H54 (cell line): Measurements from ENCODE around the gene CHTF18.
"Not testable (repeated sequence)": the region's sequence is repeated elsewhere in the genome, so short reads cannot be mapped to it uniquely, and the experiment has no call there.

Experiments
- DNase-seq: peaks from one replicate; pipeline ENCODE4 v3.0.0; 2011; ENCODE audit warnings: low spot score, mixed read lengths; ENCODE audit not compliant: insufficient read length
- FAIRE-seq: peaks from 3 replicates; lab custom pipeline; 2011; peaks lifted over from hg19 to GRCh38; lab: Jason Lieb, UNC
- POLR2A ChIP-seq: IDR thresholded peaks from 2 replicates; pipeline ENCODE4 v1.6.1; 2011; ENCODE audit warnings: low read depth, mild to moderate bottlenecking, low read length

Gene CHTF18

DNA sequence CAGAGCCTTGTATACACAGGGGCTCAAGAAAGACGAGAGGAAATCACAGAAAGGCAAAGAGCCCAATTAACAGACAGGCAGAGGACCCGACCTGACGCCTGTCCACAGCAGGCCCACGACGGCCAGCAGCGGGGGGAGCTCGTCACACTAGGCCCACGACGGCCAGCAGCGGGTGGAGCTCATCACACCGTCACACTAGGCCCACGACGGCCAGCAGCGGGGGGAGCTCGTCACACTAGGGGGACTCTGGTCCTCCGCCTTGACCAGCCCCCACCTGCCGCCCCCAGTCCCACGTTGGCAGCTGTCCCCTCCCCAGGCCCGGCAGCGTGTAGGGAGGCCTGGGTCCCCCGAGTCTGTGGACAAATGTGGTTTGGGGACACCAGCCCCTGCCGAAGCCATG, 35.8 kb downstream of the CHTF18 start:
- FAIRE-seq (no peak), DNase-seq (no peak)
- TF ChIP-seq POLR2A = no peak

DNA sequence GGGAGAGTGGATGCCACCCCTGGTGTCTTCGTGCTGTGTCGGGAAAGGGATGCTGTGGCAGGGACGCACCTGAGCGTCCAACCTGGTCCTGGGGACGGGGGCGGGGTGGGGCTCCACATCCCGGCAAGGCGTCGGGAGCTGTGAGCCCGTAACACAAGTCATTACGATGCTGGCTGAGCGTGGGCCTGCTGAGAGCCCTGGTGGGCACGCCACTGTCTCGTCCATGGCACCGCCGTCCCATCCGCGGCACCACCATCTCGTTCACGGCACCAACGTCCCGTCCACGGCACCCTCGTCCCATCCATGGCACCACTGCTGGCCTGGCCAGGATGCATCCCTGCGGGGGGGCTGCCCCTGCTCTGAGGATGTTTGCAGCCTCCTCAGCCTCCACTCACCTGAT, 36.2 kb downstream of the CHTF18 start:
- DNase-seq = no peak
- FAIRE-seq = no peak
- no peak for TF ChIP-seq POLR2A

GRCh38 chr16:825341-826061, 37.1 kb downstream of the CHTF18 start:
- no peak for FAIRE-seq
- DNase-seq = no peak
- no peak for TF ChIP-seq POLR2A

- no peak for DNase-seq
- no peak for FAIRE-seq
- no peak for TF ChIP-seq POLR2A
Measured at GRCh38 chr16:827513-827912, 39.1 kb downstream of the CHTF18 start.

- no peak for DNase-seq
- FAIRE-seq = no peak
- TF ChIP-seq POLR2A = no peak
Measured at GRCh38 chr16:828891-829290, 40.5 kb downstream of the CHTF18 start.

DNA sequence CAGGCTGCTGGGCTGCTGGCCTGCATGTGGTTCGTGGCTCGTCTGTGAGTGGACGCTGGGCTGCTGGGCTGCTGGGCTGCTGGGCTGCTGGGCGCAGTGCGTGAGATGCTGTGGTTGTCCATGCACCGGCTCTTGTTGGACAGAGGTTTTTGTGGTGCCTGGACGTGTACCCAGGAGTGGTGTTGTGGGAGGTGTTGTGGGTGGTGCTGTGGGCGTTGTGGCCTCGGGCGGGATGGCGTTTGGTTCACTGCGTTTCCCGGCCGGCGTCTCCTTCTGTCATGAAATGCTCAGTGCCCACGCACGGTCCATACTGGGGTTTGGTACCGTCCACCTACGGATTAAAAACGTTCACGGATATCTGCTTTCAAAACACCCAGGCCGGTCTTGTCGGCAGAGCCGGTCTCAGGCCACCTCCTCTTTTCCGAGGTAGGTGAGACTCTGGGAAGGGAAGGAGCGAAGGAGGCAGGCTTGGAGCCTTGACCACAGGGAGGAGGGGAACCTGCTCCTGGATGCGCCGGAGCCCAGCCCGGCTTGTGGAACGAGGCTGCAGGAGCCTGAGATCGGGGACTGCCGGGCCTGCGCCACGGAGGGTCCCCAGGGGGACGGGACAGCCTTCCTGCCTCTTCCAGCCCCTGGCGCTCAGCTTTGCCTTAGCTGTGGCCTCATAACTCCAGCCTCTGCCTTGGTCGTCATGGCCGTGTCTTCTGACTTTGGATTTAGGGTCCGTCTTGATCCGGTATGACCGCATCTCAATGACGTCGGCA, 41.9 kb downstream of the CHTF18 start:
- no peak for FAIRE-seq
- DNase-seq = no peak
- TF ChIP-seq POLR2A = no peak

- FAIRE-seq (no peak), DNase-seq (no peak)
- no peak for TF ChIP-seq POLR2A
Measured at GRCh38 chr16:830871-831570, 42.6 kb downstream of the CHTF18 start.

DNA sequence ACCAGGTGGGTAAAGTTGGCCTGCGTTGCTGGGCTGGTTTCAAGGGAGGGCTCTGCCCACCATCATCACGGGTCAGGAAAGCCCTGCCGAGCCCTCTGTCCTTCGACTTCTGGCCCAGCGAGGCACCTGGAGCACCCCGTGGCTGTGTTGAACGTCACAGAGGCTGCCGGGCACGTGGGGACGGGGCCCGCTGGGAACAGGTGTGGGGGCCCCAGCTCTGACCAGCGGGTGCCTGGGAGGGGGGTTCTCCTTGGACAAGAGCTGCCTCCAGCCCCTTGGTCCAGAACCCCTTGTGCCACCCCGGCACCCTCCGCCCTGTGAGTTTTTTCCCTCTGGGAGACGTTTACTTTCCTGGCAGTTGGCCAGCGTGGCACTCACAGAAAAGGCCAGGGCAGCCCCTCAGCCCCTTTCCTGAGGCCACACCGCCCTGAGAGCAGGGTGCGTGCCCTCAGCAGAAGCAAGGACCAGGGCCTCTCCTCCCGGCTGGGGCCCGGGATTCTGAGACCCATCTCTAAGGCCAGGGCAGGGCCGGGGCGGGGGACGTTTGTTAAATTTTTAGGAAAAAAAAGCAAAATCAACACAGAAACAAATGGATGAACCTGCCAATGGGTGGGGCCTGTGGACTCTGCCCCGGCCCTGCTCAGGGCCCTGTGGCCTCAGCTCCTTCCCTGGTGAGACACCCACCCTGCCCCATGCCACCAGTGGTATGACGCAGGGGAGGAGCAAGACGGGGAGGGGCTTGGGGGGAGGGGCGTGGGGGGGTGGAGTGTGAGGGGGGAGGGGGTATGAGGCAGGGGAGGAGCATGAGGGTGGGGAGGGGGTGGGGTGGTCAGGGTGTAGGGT, 43.4 kb downstream of the CHTF18 start:
- no peak for TF ChIP-seq POLR2A
- DNase-seq (no peak), FAIRE-seq (no peak)

GRCh38 chr16:832652-833336, 44.4 kb downstream of the CHTF18 start:
- DNase-seq = no peak
- no peak for FAIRE-seq

GRCh38 chr16:833411-833810, 45.0 kb downstream of the CHTF18 start:
- DNase-seq (no peak), FAIRE-seq (no peak)
- no peak for TF ChIP-seq POLR2A

More at GRCh38 chr16:832652-833336, 44.4 kb downstream of the CHTF18 start:
- no peak for TF ChIP-seq POLR2A

DNA sequence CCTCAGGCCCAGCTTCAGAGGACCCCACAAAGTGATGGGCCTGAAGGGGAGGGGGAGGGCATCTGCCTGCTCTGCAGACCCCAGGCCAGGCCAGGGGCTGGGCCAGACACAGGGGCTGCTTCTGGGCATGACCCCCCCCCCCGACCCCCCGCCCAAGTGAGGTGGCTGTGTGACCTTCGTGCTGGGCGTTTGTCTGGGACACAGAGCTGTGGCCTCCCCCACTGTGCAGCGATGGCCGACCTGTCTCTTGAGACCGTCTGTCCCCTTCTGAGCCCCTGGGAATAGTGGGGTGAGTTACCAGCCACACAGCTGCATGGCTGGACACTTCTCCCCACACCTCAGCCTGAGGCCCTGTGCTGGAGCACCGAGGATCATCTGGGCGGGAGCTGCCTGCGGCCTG, 47.0 kb downstream of the CHTF18 start:
- TF ChIP-seq POLR2A = no peak
- DNase-seq = no peak
- FAIRE-seq = no peak

DNA sequence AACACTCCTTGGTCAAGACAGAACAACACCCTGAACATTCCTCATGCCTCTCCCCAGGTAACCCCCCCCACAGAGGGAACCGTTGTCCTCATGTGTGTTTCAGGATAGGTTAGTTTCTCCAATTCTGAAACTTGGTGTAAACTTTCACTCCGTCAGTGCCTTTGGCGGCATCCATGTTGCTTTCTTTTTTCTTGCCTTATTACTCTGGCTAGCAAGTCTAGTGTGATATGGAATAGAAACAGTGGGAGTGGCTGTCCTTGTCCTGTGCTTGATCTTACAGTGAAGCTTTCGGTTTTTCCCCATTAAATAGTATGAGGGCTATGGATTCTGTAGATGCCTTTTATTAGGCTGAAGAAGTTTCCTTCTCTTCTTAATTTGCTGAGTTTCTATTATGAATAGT, 47.8 kb downstream of the CHTF18 start:
- no peak for TF ChIP-seq POLR2A
- no peak for FAIRE-seq

DNA sequence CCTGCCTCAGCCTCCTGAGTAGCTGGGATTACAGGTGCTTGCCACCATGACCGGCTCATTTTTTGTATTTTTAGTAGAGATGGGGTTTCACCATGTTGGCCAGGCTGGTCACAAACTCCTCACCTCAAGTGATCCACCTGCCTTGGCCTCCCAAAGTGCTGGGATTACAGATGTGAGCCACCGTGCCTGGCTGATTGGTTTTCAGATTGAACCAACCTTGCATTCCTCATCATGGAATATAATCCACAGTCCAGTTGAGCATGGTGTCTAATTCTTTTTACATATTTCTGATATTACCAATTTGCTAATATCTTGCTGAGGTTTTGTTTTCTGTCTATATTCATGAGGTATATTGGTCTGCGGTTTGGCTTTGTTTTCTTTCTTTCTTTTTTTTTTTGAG, 48.4 kb downstream of the CHTF18 start:
- not testable (repeated sequence) for FAIRE-seq, DNase-seq

More for the DNA sequence above, 47.8 kb downstream of the CHTF18 start:
- DNase-seq = no peak

GRCh38 chr16:838741-839140, 50.3 kb downstream of the CHTF18 start:
- no peak for FAIRE-seq
- DNase-seq = no peak
- TF ChIP-seq POLR2A = no peak
